Measurements from ENCODE around the gene KMT2B.

Gene KMT2B

GRCh38 chr19:35727053-35727955 lies 9.5 kb downstream of the KMT2B start:
- DNase-seq = no peak

GRCh38 chr19:35727956-35728706 lies 10.3 kb downstream of the KMT2B start:
- no peak for DNase-seq

GRCh38 chr19:35729021-35729420 lies 11.2 kb downstream of the KMT2B start:
- DNase-seq = no peak

GRCh38 chr19:35729763-35730162 lies 12.0 kb downstream of the KMT2B start:
- no peak for DNase-seq

GRCh38 chr19:35730326-35730725 lies 12.5 kb downstream of the KMT2B start:
- DNase-seq = no peak

- DNase-seq = no peak
Observed at GRCh38 chr19:35731353-35731752, 13.6 kb downstream of the KMT2B start.

GRCh38 chr19:35731779-35732405 lies 14.1 kb downstream of the KMT2B start:
- DNase-seq = no peak

- no peak for DNase-seq
Observed at GRCh38 chr19:35732540-35733179, 14.9 kb downstream of the KMT2B start.

GRCh38 chr19:35733180-35734125 lies 15.7 kb downstream of the KMT2B start:
- no peak for DNase-seq

- DNase-seq = no peak
Observed at GRCh38 chr19:35734273-35734672, 16.5 kb downstream of the KMT2B start.

GRCh38 chr19:35734889-35735288 lies 17.1 kb downstream of the KMT2B start:
- DNase-seq = no peak

- no peak for DNase-seq
Observed at GRCh38 chr19:35736913-35737886, 19.4 kb downstream of the KMT2B start.

GRCh38 chr19:35738021-35738886 lies 20.5 kb downstream of the KMT2B start:
- DNase-seq = no peak

GRCh38 chr19:35738887-35739229 lies 21.1 kb downstream of the KMT2B start:
- no peak for DNase-seq

- no peak for DNase-seq
Observed at GRCh38 chr19:35739275-35740107, 21.7 kb downstream of the KMT2B start.

- DNase-seq = no peak
Observed at GRCh38 chr19:35740108-35740422, 22.3 kb downstream of the KMT2B start.

- peak; percentile 99 for DNase-seq
Observed at GRCh38 chr19:35740423-35741202, 22.8 kb downstream of the KMT2B start.

- DNase-seq = no peak
Observed at GRCh38 chr19:35741203-35741515, 23.4 kb downstream of the KMT2B start.

All from NCI-H526 treated with DMSO at 0.1 percent for 48 hours (cell line).